ENCODE measurements around the gene HMGXB3.
A peak's percentile ranks its signal among the peaks of the same experiment; 100 is the strongest.

HMGXB3 gene

DNA sequence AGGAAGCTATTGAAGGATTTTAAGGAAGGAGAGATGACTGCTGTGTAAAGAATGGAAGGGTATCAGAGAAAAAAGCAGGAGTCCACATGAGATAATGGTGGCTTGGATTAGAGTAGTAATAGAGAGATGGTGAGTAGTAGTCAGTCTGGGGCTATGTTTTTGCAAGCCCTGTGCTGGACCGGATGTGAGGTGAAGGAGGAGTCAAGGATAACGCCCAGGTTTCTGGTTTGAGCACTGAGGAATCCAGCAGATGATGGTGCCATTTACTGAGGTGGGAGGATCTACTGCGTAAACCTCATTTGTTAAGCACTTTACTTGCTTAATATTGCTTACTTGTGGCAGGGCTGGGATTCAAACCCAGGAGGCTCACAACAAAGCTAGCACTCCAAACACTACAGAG is 1.2 kb upstream of the HMGXB3 start:
- H3K27ac ChIP-seq = peak overlapping the region; percentile 62
- H3K4me1 ChIP-seq (ENCODE audit: control insufficient read depth in 1 of 2, insufficient read depth in 1 of 2, low read depth in 1 of 2, low read length in 1 of 2) = peaks cover 15% of the 10 kb centered on the region in 2 experiments
- no peaks in the 10 kb centered on the region for H3K9me3 ChIP-seq
- H3K36me3 ChIP-seq = peaks cover 5% of the 10 kb centered on the region
- H3K4me3 ChIP-seq (ENCODE audit: low read depth in 1 of 2, low read length in 1 of 2) = no peak overlapping the region
- TF ChIP-seq, protein P1, sequence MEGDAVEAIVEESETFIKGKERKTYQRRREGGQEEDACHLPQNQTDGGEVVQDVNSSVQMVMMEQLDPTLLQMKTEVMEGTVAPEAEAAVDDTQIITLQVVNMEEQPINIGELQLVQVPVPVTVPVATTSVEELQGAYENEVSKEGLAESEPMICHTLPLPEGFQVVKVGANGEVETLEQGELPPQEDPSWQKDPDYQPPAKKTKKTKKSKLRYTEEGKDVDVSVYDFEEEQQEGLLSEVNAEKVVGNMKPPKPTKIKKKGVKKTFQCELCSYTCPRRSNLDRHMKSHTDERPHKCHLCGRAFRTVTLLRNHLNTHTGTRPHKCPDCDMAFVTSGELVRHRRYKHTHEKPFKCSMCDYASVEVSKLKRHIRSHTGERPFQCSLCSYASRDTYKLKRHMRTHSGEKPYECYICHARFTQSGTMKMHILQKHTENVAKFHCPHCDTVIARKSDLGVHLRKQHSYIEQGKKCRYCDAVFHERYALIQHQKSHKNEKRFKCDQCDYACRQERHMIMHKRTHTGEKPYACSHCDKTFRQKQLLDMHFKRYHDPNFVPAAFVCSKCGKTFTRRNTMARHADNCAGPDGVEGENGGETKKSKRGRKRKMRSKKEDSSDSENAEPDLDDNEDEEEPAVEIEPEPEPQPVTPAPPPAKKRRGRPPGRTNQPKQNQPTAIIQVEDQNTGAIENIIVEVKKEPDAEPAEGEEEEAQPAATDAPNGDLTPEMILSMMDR (IDR thresholded peaks at IDR 0.05) = no peak
- no peaks in the 10 kb centered on the region for H3K27me3 ChIP-seq

DNA sequence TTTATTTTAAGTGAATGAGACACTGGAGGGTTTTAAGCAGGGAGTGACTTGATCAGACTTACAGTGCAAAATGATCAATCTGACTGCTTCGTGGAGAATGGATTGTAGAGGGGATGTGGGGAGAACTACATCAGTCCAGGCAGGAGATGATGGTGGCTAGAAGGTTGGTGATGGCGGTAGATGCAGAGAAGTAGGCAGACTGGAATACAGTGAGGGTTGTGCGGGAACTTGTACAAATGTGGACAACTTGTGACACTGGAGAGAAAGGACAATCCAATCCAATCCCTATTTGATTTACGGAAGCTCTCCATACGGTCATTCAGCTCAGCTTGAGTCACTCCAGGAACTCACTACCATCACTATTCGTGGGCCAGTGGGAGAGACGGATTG is 678 bp upstream of the HMGXB3 start:
- Histone ChIP-seq H3K27me3 (no peaks in the 10 kb centered on the region), H3K4me3 (ENCODE audit: low read depth in 1 of 2, low read length in 1 of 2) (peak overlapping the region; percentile 76 to 81), H3K4me1 (ENCODE audit: control insufficient read depth in 1 of 2, insufficient read depth in 1 of 2, low read depth in 1 of 2, low read length in 1 of 2) (peaks cover 15% of the 10 kb centered on the region in 2 experiments), H3K9me3 (no peaks in the 10 kb centered on the region), H3K36me3 (peaks cover 5% of the 10 kb centered on the region), H3K27ac (peak overlapping the region; percentile 62)
- TF ChIP-seq, protein P1 (IDR thresholded peaks at IDR 0.05) = no peak

DNA sequence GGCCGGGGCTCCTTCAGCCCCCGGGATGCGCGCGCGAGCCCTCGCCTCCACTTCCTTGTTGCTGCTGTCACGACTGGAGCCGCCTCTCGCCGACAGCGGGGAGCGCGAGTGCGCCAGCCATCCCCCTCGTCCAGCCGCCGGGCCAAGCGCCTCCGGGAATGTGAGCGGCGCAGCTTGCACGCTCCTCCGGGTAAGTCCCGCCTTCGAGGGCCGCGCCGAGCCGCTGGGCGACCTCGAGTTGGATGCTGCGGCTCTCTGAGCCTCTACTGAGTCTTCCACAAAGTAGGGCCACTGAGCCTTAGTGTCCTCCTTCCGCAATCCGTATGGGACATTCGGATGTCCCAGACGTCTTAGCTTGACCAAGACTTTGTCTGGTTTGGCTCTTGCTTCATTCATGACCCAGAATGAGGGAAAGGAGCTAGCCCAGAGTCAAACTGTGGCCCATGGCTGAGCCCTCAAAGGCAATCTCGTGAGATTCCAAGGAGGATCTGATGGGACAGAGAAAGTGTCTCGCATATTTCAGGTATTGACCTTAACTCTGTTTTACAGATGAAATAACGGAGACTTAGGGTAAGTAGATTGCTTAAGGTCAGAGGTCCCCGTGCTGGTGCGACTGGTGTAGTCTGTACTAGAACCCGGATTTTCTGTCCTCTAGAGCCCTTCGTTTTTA is 586 bp downstream of the HMGXB3 start:
- H3K4me3 ChIP-seq (ENCODE audit: low read depth in 1 of 2, low read length in 1 of 2) = peak overlapping the region; percentile 76 to 81

DNA sequence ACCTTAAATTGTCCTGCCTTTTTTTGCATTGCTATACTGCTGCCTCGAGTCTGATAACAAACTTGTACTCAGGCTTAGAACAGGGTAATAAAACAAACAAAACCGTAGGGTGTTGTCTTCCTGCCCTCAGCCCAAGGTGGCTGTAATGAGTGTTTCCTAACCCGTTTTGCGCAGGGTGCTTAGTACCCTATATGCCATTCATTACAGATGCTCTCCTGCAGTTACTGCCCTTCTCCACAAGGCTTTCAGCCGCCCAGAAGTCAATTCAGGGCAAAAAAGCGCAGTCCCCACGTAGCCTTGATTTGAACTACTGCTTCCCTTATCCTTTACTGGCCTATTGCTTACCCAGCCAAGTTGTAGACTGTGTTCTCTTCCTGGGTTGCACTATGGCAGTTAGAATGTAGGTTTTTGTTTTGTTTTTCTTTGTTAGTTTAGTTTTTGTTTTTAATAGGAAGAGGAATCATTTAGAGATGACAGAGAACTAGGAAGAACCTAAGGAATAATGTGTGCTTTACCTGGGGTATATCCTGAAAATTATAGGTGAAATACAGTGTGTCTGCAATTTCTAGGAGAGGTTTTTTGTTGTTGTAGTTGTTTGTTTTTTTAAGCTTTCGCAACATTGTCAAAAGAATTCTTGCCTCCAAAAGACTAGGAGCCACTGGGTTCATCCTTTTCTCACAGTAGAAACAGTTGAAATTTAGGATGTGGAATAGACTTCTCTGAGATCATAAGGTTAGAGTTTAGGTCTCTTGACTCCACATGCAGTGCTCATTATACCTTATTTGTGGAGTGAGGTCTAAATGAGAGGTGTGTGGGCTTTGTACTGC is 1.3 kb downstream of the HMGXB3 start:
- no peaks in the 10 kb centered on the region for H3K36me3 ChIP-seq
- peak overlapping the region; percentile 62 for H3K27ac ChIP-seq
- no peaks in the 10 kb centered on the region for H3K9me3 ChIP-seq
- H3K4me1 ChIP-seq (ENCODE audit: control insufficient read depth in 1 of 2, insufficient read depth in 1 of 2, low read depth in 1 of 2, low read length in 1 of 2) = peaks cover 15% of the 10 kb centered on the region in 2 experiments
- TF ChIP-seq, protein P1 (IDR thresholded peaks at IDR 0.05) = peak; percentile 54
- H3K4me3 ChIP-seq (ENCODE audit: low read depth in 1 of 2, low read length in 1 of 2) = peak overlapping the region; percentile 76 to 81
- no peaks in the 10 kb centered on the region for H3K27me3 ChIP-seq

More for the DNA sequence above, 586 bp downstream of the HMGXB3 start:
- peaks cover 15% of the 10 kb centered on the region in 2 experiments for H3K4me1 ChIP-seq (ENCODE audit: control insufficient read depth in 1 of 2, insufficient read depth in 1 of 2, low read depth in 1 of 2, low read length in 1 of 2)
- H3K27ac ChIP-seq = peak overlapping the region; percentile 62
- H3K9me3 ChIP-seq = no peaks in the 10 kb centered on the region
- no peaks in the 10 kb centered on the region for H3K36me3 ChIP-seq
- no peaks in the 10 kb centered on the region for H3K27me3 ChIP-seq
- TF ChIP-seq, protein P1 (IDR thresholded peaks at IDR 0.05) = no peak

DNA sequence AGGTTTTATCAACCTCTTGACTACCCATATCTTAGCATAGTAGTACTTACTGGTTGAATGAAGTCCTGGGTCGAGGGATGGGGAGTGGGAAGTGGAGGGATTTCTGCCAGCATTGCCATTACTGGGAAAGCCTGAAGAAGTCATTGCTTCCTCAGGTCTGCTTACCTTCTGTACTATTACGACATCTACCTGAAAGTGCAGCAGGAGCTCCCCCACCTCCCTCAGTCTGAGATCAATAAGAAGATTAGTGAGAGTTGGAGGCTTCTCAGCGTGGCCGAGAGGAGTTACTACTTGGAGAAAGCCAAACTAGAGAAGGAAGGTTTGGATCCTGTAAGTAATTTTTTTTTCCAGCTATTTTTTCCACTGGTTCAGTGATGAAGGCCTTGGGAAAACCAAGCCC is 5.8 kb downstream of the HMGXB3 start:
- peaks cover 14% of the 10 kb centered on the region for H3K36me3 ChIP-seq

More for the DNA sequence above, 5.8 kb downstream of the HMGXB3 start:
- peaks cover 6 to 9% of the 10 kb centered on the region in 2 experiments for H3K4me1 ChIP-seq (ENCODE audit: control insufficient read depth in 1 of 2, insufficient read depth in 1 of 2, low read depth in 1 of 2, low read length in 1 of 2)
- H3K4me3 ChIP-seq (ENCODE audit: low read depth in 1 of 2, low read length in 1 of 2) = no peak overlapping the region
- no peaks in the 10 kb centered on the region for H3K27me3 ChIP-seq
- TF ChIP-seq, protein P1 (IDR thresholded peaks at IDR 0.05) = no peak
- H3K9me3 ChIP-seq = no peaks in the 10 kb centered on the region
- no peak overlapping the region for H3K27ac ChIP-seq
